H1 (cell line): ENCODE measurements around the gene MYO5A. TPM values are rescaled to one million over a fixed set of nuclear protein-coding genes. Genes with fewer than 3 reads are reported as not detected.

Experiments used
- CTCF ChIA-PET: fragments of 300-600 bp; sonication (Branson Sonifier 250); formaldehyde crosslinking; loops from one replicate; lab custom pipeline; 2021; ENCODE audit not compliant: partially characterized antibody; lab: Charles Lee
- POLR2A ChIA-PET: fragments of 300-600 bp; sonication (Branson Sonifier 250); formaldehyde crosslinking; loops from one replicate; lab custom pipeline; 2021; ENCODE audit warnings: inconsistent platforms; ENCODE audit not compliant: partially characterized antibody; lab: Charles Lee
- DNase-seq, 2 experiments: peaks; one replicate each; pipeline versions ENCODE4 v3.0.0 to v3.0.0-alpha.2; 2010 to 2022; ENCODE audit warnings: low spot score in 2 of 2, low read depth in 1 of 2, mixed read lengths in 1 of 2
- FAIRE-seq: peaks from 2 replicates; lab custom pipeline; 2011; peaks lifted over from hg19 to GRCh38; lab: Jason Lieb, UNC
- H2AFZ ChIP-seq: 2 replicates; pipeline ENCODE4 v1.8.1; 2012; ENCODE audit warnings: low read length, inconsistent platforms
- H2AK5ac ChIP-seq: 2 replicates; pipeline ENCODE4 v1.6.1; 2013; ENCODE audit warnings: low read depth, low read length
- H2BK120ac ChIP-seq: replicated peaks from 2 replicates; pipeline ENCODE3; 2013; ENCODE audit warnings: low read depth, low read length, inconsistent platforms
- H2BK12ac ChIP-seq: 2 replicates; pipeline ENCODE4 v1.6.1; 2013; ENCODE audit warnings: low read depth, low read length
- H2BK15ac ChIP-seq: 2 replicates; pipeline ENCODE4 v1.6.1; 2013; ENCODE audit warnings: low read length
- H2BK20ac ChIP-seq: 2 replicates; pipeline ENCODE4 v1.6.1; 2013; ENCODE audit warnings: low read length
- H2BK5ac ChIP-seq: 2 replicates; pipeline ENCODE4 v1.6.1; 2013; ENCODE audit warnings: low read depth, low read length
- H3K14ac ChIP-seq: 2 replicates; pipeline ENCODE4 v1.6.1; 2013; ENCODE audit warnings: inconsistent platforms; ENCODE audit not compliant: insufficient read length
- H3K18ac ChIP-seq: 2 replicates; pipeline ENCODE4 v1.6.1; 2013; ENCODE audit warnings: low read length; ENCODE audit errors: extremely low read depth
- H3K23ac ChIP-seq: 2 replicates; pipeline ENCODE4 v1.6.1; 2013; ENCODE audit warnings: inconsistent platforms; ENCODE audit not compliant: insufficient read length
- H3K23me2 ChIP-seq: 2 replicates; pipeline ENCODE4 v1.6.1; 2013; ENCODE audit warnings: low read depth, low read length
- H3K27ac ChIP-seq: 2 replicates; pipeline ENCODE4 v1.6.1; 2011; ENCODE audit warnings: low read depth, low read length, inconsistent platforms
- H3K27me3 ChIP-seq, 4 experiments: replicated peaks in 1 of 4; 1 replicate in 1 of 4; 2 replicates in 3 of 4; pipeline versions ENCODE4 v1.6.1 to v1.8.1; 2011 to 2013; ENCODE audit warnings: low read length in 3 of 4, mild to moderate bottlenecking in 3 of 4, inconsistent platforms in 2 of 4, mixed read lengths in 2 of 4, moderate library complexity in 1 of 4; ENCODE audit not compliant: control insufficient read depth in 3 of 4, insufficient read depth in 3 of 4; ENCODE audit errors: extremely low read depth in 1 of 4
- H3K36me3 ChIP-seq, 4 experiments: 2 replicates each; pipeline versions ENCODE4 v1.6.1 to v1.8.1; 2011 to 2013; ENCODE audit warnings: mild to moderate bottlenecking in 4 of 4, low read length in 3 of 4, moderate library complexity in 2 of 4, control low read depth in 1 of 4, inconsistent platforms in 1 of 4; ENCODE audit not compliant: insufficient read depth in 4 of 4, control insufficient read depth in 2 of 4
- H3K4ac ChIP-seq: replicated peaks from 2 replicates; pipeline ENCODE3; 2013; ENCODE audit warnings: low read length, low read depth, mixed read lengths, inconsistent platforms; ENCODE audit not compliant: insufficient read length
- H3K4me1 ChIP-seq, 4 experiments: replicated peaks in 1 of 4; 1 replicate in 1 of 4; 2 replicates in 3 of 4; pipeline versions ENCODE4 v1.6.1 to v1.8.1; 2011 to 2013; ENCODE audit warnings: low read length in 3 of 4, inconsistent platforms in 2 of 4, mixed read lengths in 1 of 4; ENCODE audit not compliant: insufficient read depth in 4 of 4, control insufficient read depth in 3 of 4
- H3K4me2 ChIP-seq, 2 experiments: 2 replicates each; pipeline versions ENCODE4 v1.6.1 to v1.8.1; 2011 to 2013; ENCODE audit warnings: low read depth in 2 of 2, low read length in 2 of 2, control low read depth in 1 of 2, inconsistent platforms in 1 of 2, mild to moderate bottlenecking in 1 of 2; ENCODE audit not compliant: insufficient read depth in 1 of 2
- H3K4me3 ChIP-seq, 4 experiments: fragments of 200-600, 300-600 bp in 1 of 4; sonication (generic), shearing (Covaris generic), sonication (Bioruptor Twin) in 1 of 4; 2 replicates each; pipeline versions ENCODE4 v1.5.1 to v1.8.1; 2011 to 2016; ENCODE audit warnings: low read length in 4 of 4, low read depth in 3 of 4, control low read depth in 2 of 4, inconsistent platforms in 2 of 4, mild to moderate bottlenecking in 2 of 4, mixed read lengths in 1 of 4, moderate library complexity in 1 of 4; ENCODE audit not compliant: insufficient read depth in 2 of 4; ENCODE audit errors: extremely low read depth in 1 of 4
- H3K56ac ChIP-seq: replicated peaks from 2 replicates; pipeline ENCODE3; 2013; ENCODE audit warnings: low read depth, mild to moderate bottlenecking, mixed read lengths, low read length, inconsistent platforms; ENCODE audit not compliant: insufficient read length
- H3K79me1 ChIP-seq: 2 replicates; pipeline ENCODE4 v1.6.1; 2013; ENCODE audit warnings: low read depth, low read length, control low read depth
- H3K79me2 ChIP-seq, 2 experiments: 2 replicates each; pipeline versions ENCODE4 v1.6.1 to v1.8.1; 2012 to 2013; ENCODE audit warnings: low read length in 2 of 2, mild to moderate bottlenecking in 2 of 2, inconsistent platforms in 1 of 2; ENCODE audit not compliant: insufficient read depth in 2 of 2, control insufficient read depth in 1 of 2
- H3K9ac ChIP-seq, 4 experiments: replicated peaks in 1 of 4; 1 replicate in 1 of 4; 2 replicates in 3 of 4; pipeline versions ENCODE4 v1.6.1 to v1.8.1; 2011 to 2013; ENCODE audit warnings: low read depth in 3 of 4, low read length in 3 of 4, control low read depth in 2 of 4, mild to moderate bottlenecking in 2 of 4, moderate library complexity in 2 of 4, inconsistent platforms in 1 of 4; ENCODE audit errors: extremely low read depth in 1 of 4
- H3K9me3 ChIP-seq, 2 experiments: 2 replicates each; pipeline versions ENCODE4 v1.6.1 to v1.8.1; 2012 to 2013; ENCODE audit warnings: mild to moderate bottlenecking in 2 of 2, moderate library complexity in 2 of 2, control low read depth in 1 of 2, inconsistent platforms in 1 of 2, low read depth in 1 of 2, low read length in 1 of 2, mixed read lengths in 1 of 2; ENCODE audit not compliant: insufficient read depth in 2 of 2
- H4K20me1 ChIP-seq, 2 experiments: replicated peaks in 1 of 2; 2 replicates each; pipeline versions ENCODE3 to v1.8.1; 2011 to 2013; ENCODE audit warnings: inconsistent platforms in 2 of 2, low read length in 2 of 2, mild to moderate bottlenecking in 1 of 2; ENCODE audit not compliant: insufficient read depth in 2 of 2, control insufficient read depth in 1 of 2
- H4K5ac ChIP-seq: 2 replicates; pipeline ENCODE4 v1.6.1; 2013; ENCODE audit warnings: low read length, low read depth, mixed read lengths, inconsistent platforms; ENCODE audit not compliant: insufficient read length
- H4K8ac ChIP-seq: 2 replicates; pipeline ENCODE4 v1.8.0; 2013; ENCODE audit warnings: mild to moderate bottlenecking, moderate library complexity, low read length, inconsistent platforms; ENCODE audit not compliant: insufficient read depth; ENCODE audit errors: extremely low read depth
- H4K91ac ChIP-seq: replicated peaks from 2 replicates; pipeline ENCODE3; 2013; ENCODE audit warnings: low read length, mixed read lengths, inconsistent platforms; ENCODE audit not compliant: insufficient read length
- CHD1 ChIP-seq: IDR thresholded peaks from 2 replicates; pipeline ENCODE4 v1.6.1; 2012; ENCODE audit warnings: low read depth, low read length, improper control_type of control experiment
- PHF8 ChIP-seq: fragments of 200-600 bp; sonication (generic); conservative IDR thresholded peaks from 2 replicates; pipeline ENCODE4 v1.7.1; 2012; ENCODE audit warnings: low read depth, mild to moderate bottlenecking, inconsistent platforms, low read length, moderate library complexity
- RFX5 ChIP-seq: IDR thresholded peaks from 2 replicates; pipeline ENCODE4 v1.6.1; 2011; ENCODE audit warnings: low read depth, low read length, improper control_type of control experiment, borderline replicate concordance
- TAF1 ChIP-seq: IDR thresholded peaks from 2 replicates; pipeline ENCODE4 v1.6.1; 2011; ENCODE audit warnings: mild to moderate bottlenecking, low read depth, low read length
- WGBS, 2 experiments: shearing (Covaris generic) in 1 of 2; methylation state at CpG; one replicate each; pipeline versions ENCODE4 v1.1.6 to v1.1.7; 2013 to 2015; ENCODE audit warnings: low lambda C conversion rate in 2 of 2, mixed read lengths in 2 of 2, inconsistent platforms in 1 of 2, low coverage in 1 of 2, missing lambda C conversion rate in 1 of 2; ENCODE audit not compliant: insufficient replicate concordance in 2 of 2, insufficient coverage in 1 of 2, insufficient read length in 1 of 2; ENCODE audit errors: extremely low coverage in 1 of 2, missing lambda C conversion rate in 1 of 2; 5-methylcytosine and 5-hydroxymethylcytosine counted together
- polyA plus RNA-seq, 7 experiments: library from polyadenylated mRNA; depleted of rRNA in 3 of 7; stranded (reverse) in 5 of 7; unstranded in 2 of 7; fragments of >200 nt in 5 of 7; fragments of 200-250 nt in 2 of 7; gene quantifications; 1 replicate in 5 of 7; 2 replicates in 1 of 7; 4 replicates in 1 of 7; pipeline versions ENCODE4 v1.2.1 to v1.2.3, GENCODE V29; 2011 to 2013; ENCODE audit warnings: missing spikeins in 2 of 7, mixed read lengths in 2 of 7
- total RNA-seq: library from RNA; stranded (reverse); fragmentation: NEBNext Ultra II Directional; extraction: Animal tissue kit (Norgen Biotek cat#: 25700); gene quantifications from 2 replicates; pipeline ENCODE4 v1.2.1, GENCODE V29; 2021
- TF ChIP-seq, protein P1 (sequence below), 3 experiments: IDR thresholded peaks; 1 replicate in 2 of 3; 2 replicates in 1 of 3; pipeline versions ENCODE4 v1.5.1 to v1.6.1; 2011; ENCODE audit warnings: low read length in 3 of 3, mild to moderate bottlenecking in 3 of 3, inconsistent platforms in 2 of 3, low read depth in 1 of 3, moderate library complexity in 1 of 3; ENCODE audit not compliant: insufficient read depth in 1 of 3; ENCODE audit errors: control extremely low read depth in 1 of 3
- TF ChIP-seq, protein P2 (sequence below): IDR thresholded peaks from 2 replicates; pipeline ENCODE4 v1.6.1; 2012; ENCODE audit warnings: low read length, inconsistent platforms

Gene MYO5A
- total and polyA plus RNA-seq, 2 of the 8 experiments (the other 6 are each of a cell fraction or from before 2014, with no cell fraction given): 11.4 to 24.7 TPM

DNA sequence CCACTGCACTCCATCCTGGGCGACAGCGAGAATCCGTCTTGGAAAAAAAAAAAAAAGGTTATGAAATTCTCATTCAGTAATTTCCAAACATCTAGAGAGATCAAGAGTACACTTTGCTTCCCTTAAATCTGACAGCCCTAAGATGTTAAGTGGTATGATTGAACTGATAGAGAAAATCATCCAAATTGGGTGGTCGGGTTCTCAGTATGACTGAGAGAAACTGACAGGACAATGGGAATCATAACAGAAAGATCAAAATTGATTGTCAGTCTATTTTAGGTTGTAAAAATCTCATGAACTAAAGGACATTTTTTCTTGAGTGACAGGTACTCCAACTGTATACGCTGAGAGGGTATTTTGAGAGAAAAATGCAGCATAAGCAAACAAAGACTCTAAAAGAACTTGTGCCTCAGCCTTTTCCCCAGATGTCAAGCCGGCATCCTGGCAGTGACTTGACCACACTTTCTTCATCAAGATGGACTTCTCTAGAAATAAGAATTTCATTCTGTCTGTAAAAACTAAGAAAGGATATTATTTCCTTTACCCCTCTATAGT lies 65.8 kb downstream of the MYO5A start:
- Histone ChIP-seq H3K9ac (no peak overlapping the region), H2BK120ac (no peak overlapping the region), H3K27ac (no peak overlapping the region), H3K23ac (no peak overlapping the region), H2AK5ac (no peak overlapping the region), H4K91ac (no peak overlapping the region), H3K9me3 (peaks cover 0 to 11% of the 10 kb centered on the region in 2 experiments; a peak in 1 of 4 replicates), H2BK12ac (no peak overlapping the region), H4K8ac (no peak overlapping the region), H3K4ac (no peak overlapping the region), H3K56ac (no peak overlapping the region), H3K14ac (no peak overlapping the region), H3K23me2 (no peaks in the 10 kb centered on the region), H3K79me1 (no peaks in the 10 kb centered on the region; the same call in 1 of the 2 replicates), H3K79me2 (peaks cover 0 to 14% of the 10 kb centered on the region in 2 experiments; a peak in 2 of 4 replicates), H3K27me3 (no peaks in the 10 kb centered on the region), H3K4me3 (no peak overlapping the region), H4K20me1 (no peaks in the 10 kb centered on the region), H2BK15ac (no peak overlapping the region), H4K5ac (no peak overlapping the region), H3K4me2 (no peak overlapping the region), H2AFZ (no peak overlapping the region), H2BK20ac (no peak overlapping the region), H3K4me1 (peaks cover 4 to 7% (median 6%) of the 10 kb centered on the region in 4 experiments; a peak in 5 of 7 replicates), H3K18ac (no peak overlapping the region), H2BK5ac (no peak overlapping the region), H3K36me3 (peaks cover 0 to 11% (median 0%) of the 10 kb centered on the region in 4 experiments; a peak in 2 of 8 replicates)
- FAIRE-seq: no peak
- ChIA-PET CTCF (interaction anchor here (1.0 to 1.5 kb wide), 4 partner anchors 17 to 209 kb away, joined by 3 to 4 read pairs (median 3); no protein-coding TSS in a partner anchor), POLR2A (interaction anchor here (0.8 kb wide), 1 partner anchor 17 kb away, joined by 3 read pairs; no protein-coding TSS in a partner anchor)
- DNase-seq: no peak
- WGBS, 2 experiments: 93% methylated on average over 6 of the region's 6 CpGs; no CpG with 5 or more reads in 1 of the 2 experiments
- TF ChIP-seq, protein P1, sequence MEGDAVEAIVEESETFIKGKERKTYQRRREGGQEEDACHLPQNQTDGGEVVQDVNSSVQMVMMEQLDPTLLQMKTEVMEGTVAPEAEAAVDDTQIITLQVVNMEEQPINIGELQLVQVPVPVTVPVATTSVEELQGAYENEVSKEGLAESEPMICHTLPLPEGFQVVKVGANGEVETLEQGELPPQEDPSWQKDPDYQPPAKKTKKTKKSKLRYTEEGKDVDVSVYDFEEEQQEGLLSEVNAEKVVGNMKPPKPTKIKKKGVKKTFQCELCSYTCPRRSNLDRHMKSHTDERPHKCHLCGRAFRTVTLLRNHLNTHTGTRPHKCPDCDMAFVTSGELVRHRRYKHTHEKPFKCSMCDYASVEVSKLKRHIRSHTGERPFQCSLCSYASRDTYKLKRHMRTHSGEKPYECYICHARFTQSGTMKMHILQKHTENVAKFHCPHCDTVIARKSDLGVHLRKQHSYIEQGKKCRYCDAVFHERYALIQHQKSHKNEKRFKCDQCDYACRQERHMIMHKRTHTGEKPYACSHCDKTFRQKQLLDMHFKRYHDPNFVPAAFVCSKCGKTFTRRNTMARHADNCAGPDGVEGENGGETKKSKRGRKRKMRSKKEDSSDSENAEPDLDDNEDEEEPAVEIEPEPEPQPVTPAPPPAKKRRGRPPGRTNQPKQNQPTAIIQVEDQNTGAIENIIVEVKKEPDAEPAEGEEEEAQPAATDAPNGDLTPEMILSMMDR (IDR thresholded peaks at IDR 0.05; ENCODE audit: control extremely low read depth in 1 of 3, insufficient read depth in 1 of 3, low read depth in 1 of 3, low read length in 3 of 3): no peak
- no peak for TF ChIP-seq RFX5
- no peak for TF ChIP-seq TAF1
- TF ChIP-seq, protein P2, sequence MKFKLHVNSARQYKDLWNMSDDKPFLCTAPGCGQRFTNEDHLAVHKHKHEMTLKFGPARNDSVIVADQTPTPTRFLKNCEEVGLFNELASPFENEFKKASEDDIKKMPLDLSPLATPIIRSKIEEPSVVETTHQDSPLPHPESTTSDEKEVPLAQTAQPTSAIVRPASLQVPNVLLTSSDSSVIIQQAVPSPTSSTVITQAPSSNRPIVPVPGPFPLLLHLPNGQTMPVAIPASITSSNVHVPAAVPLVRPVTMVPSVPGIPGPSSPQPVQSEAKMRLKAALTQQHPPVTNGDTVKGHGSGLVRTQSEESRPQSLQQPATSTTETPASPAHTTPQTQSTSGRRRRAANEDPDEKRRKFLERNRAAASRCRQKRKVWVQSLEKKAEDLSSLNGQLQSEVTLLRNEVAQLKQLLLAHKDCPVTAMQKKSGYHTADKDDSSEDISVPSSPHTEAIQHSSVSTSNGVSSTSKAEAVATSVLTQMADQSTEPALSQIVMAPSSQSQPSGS: no peak
- no peak for TF ChIP-seq PHF8
- TF ChIP-seq CHD1: no peak
